ENCODE results near the gene UBE2D2. TPM values are rescaled to one million over a fixed set of nuclear protein-coding genes. Genes with fewer than 3 reads are reported as not detected.
A peak's percentile ranks its signal among the peaks of the same experiment; 100 is the strongest.

The UBE2D2 gene
- polyA plus RNA-seq, 4 donors = 74.3 to 118 (median 95.3) TPM

DNA sequence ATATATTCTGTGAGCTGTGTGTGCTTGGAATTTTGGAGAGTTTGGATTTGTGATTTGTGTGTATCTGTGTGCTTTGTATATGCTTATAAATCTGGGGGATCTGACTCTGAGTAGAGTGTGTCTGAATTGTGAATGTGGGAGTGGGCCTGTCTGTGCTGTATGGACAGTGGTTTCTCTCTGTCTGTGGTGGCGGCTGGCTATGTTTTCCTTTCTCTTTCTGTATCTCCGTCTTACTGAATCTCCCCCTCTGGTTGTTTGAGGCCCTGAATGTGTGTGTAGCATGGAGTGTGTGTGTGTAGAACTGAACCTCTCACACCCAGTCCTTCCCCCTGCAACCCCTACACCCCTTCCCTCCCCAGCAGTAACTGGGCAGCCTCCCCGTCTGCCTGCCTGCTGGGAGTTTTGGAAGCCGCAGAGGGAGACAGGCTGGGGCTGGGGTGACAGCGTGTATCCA, 91.7 kb downstream of the UBE2D2 start:
- WGBS, 3 donors = 32 to 39% (median 33%) methylated on average over 5 of the region's 5 CpGs
- DNase-seq = peak in 1 of 2 donors; percentile 59
- no peak for FAIRE-seq
- Histone ChIP-seq H3K27ac (ENCODE audit: low read depth in 1 of 3, low read length in 2 of 3) (peak overlapping the region in 2 of 3 donors; percentile 73 to 89), H3K4me3 (ENCODE audit: low read depth in 1 of 3, low read length in 3 of 3) (peak overlapping the region in 1 of 3 donors; percentile 12), H3K4me1 (ENCODE audit: control insufficient read depth in 3 of 3, insufficient read depth in 2 of 3, low read depth in 1 of 3, low read length in 2 of 3) (peaks cover under 1 to 65% (median 27%) of the 10 kb centered on the region in 3 donors), H3K9me3 (ENCODE audit: control insufficient read depth in 2 of 2, insufficient read depth in 1 of 2, low read depth in 1 of 2, low read length in 1 of 2) (no peaks in the 10 kb centered on the region), H3K27me3 (ENCODE audit: control insufficient read depth in 3 of 3, insufficient read depth in 3 of 3, low read length in 3 of 3) (no peaks in the 10 kb centered on the region), H3K36me3 (ENCODE audit: control insufficient read depth in 3 of 3, insufficient read depth in 2 of 3, low read depth in 1 of 3, low read length in 3 of 3) (peaks cover 0 to 47% (median 0%) of the 10 kb centered on the region in 3 donors)

DNA sequence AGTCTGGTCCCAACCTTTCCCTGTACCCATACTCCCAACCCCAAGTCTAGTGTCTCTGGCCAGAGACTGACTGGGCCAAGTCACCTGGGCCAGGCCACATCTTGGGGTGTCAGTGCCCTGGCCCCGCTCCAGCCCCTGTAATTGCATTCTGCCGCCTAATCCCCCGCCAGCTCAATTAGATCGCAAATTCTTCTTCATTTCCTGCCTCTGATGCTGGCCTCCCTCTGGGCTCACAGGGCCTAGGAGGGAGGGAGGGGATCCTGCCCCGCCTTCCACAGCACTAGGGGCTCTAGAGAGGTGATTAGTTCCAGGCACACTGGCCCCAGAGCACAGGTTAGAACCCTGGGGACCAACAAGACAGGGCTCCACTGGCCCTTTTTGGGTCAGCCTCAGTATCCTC, 92.5 kb downstream of the UBE2D2 start:
- H3K27ac ChIP-seq (ENCODE audit: low read depth in 1 of 3, low read length in 2 of 3) = peak overlapping the region in 2 of 3 donors; percentile 36 to 89
- WGBS, 3 donors = 41 to 57% (median 47%) methylated on average over 5 of the region's 5 CpGs
- peaks cover 0 to 54% (median 0%) of the 10 kb centered on the region in 3 donors for H3K36me3 ChIP-seq (ENCODE audit: control insufficient read depth in 3 of 3, insufficient read depth in 2 of 3, low read depth in 1 of 3, low read length in 3 of 3)
- peaks cover 0 to 73% (median 28%) of the 10 kb centered on the region in 3 donors for H3K4me1 ChIP-seq (ENCODE audit: control insufficient read depth in 3 of 3, insufficient read depth in 2 of 3, low read depth in 1 of 3, low read length in 2 of 3)
- H3K27me3 ChIP-seq (ENCODE audit: control insufficient read depth in 3 of 3, insufficient read depth in 3 of 3, low read length in 3 of 3) = no peaks in the 10 kb centered on the region
- no peak overlapping the region for H3K4me3 ChIP-seq (ENCODE audit: low read depth in 1 of 3, low read length in 3 of 3)
- no peak for FAIRE-seq
- no peak for DNase-seq
- H3K9me3 ChIP-seq (ENCODE audit: control insufficient read depth in 2 of 2, insufficient read depth in 1 of 2, low read depth in 1 of 2, low read length in 1 of 2) = no peaks in the 10 kb centered on the region

DNA sequence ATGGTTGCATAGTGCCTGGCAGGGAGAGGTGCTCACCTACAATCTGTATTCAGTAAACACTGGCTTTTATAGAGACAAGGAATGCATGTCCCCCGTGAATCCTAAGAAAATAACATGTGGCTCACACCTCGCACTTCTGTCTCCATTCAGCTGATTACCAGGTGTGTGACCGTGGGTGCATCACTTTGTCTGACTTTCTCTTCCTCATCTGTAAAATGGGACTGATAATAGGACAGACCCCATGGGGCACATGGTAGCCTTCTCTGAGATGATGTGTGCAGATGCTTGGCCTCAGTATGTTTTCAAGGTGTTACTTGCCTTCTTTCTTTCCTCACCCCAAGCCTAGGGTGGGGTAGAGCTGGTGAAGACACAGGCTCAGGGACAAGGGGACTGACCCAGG, 93.3 kb downstream of the UBE2D2 start:
- DNase-seq = no peak
- Histone ChIP-seq H3K9me3 (ENCODE audit: control insufficient read depth in 2 of 2, insufficient read depth in 1 of 2, low read depth in 1 of 2, low read length in 1 of 2) (no peaks in the 10 kb centered on the region), H3K4me1 (ENCODE audit: control insufficient read depth in 3 of 3, insufficient read depth in 2 of 3, low read depth in 1 of 3, low read length in 2 of 3) (peaks cover 0 to 82% (median 30%) of the 10 kb centered on the region in 3 donors), H3K27ac (ENCODE audit: low read depth in 1 of 3, low read length in 2 of 3) (peak overlapping the region in 2 of 3 donors; percentile 36 to 89), H3K4me3 (ENCODE audit: low read depth in 1 of 3, low read length in 3 of 3) (no peak overlapping the region), H3K27me3 (ENCODE audit: control insufficient read depth in 3 of 3, insufficient read depth in 3 of 3, low read length in 3 of 3) (no peaks in the 10 kb centered on the region), H3K36me3 (ENCODE audit: control insufficient read depth in 3 of 3, insufficient read depth in 2 of 3, low read depth in 1 of 3, low read length in 3 of 3) (peaks cover 0 to 59% (median 0%) of the 10 kb centered on the region in 3 donors)
- WGBS, 3 donors = 77 to 89% (median 80%) methylated on average over 3 of the region's 3 CpGs
- no peak for FAIRE-seq

DNA sequence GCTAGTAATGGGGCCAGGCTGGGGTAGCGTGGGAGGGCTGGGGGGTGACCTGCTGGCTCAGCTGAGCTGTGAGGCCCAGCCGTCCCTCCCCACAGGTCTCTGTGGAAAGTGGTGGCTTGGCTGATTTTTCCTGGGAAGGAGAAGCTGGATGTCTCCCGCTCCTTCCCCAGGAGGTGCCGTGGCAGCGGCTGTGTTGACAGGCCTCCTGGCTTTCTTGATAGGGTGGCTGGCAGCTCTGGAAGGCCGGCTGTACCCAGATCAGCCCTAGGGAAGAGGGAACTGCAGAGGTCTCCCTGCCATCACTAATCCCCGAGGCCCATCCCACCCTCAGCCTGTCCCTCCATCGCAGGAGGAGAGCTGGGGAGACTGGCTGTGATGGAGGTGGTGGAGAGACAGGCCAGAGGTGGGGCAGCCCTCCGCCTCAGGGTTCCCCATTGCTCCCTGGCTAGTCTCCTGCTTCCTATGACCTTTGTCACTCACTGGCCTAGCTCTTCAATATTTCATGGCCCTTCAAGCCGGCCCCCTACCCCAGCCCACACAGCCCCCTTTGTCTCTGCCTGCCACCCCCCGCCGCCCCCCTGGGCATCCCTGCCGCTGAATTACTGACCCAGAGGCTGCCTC, 93.8 kb downstream of the UBE2D2 start:
- no peaks in the 10 kb centered on the region for H3K27me3 ChIP-seq (ENCODE audit: control insufficient read depth in 3 of 3, insufficient read depth in 3 of 3, low read length in 3 of 3)
- DNase-seq (peak in 1 of 2 donors; percentile 60), FAIRE-seq (no peak)
- H3K36me3 ChIP-seq (ENCODE audit: control insufficient read depth in 3 of 3, insufficient read depth in 2 of 3, low read depth in 1 of 3, low read length in 3 of 3) = peaks cover 0 to 63% (median 0%) of the 10 kb centered on the region in 3 donors
- peak overlapping the region in 2 of 3 donors; percentile 73 to 89 for H3K27ac ChIP-seq (ENCODE audit: low read depth in 1 of 3, low read length in 2 of 3)
- peaks cover 0 to 87% (median 29%) of the 10 kb centered on the region in 3 donors for H3K4me1 ChIP-seq (ENCODE audit: control insufficient read depth in 3 of 3, insufficient read depth in 2 of 3, low read depth in 1 of 3, low read length in 2 of 3)
- H3K4me3 ChIP-seq (ENCODE audit: low read depth in 1 of 3, low read length in 3 of 3) = no peak overlapping the region
- 66 to 70% (median 67%) methylated on average over 13 of the region's 13 CpGs for WGBS, 3 donors
- no peaks in the 10 kb centered on the region for H3K9me3 ChIP-seq (ENCODE audit: control insufficient read depth in 2 of 2, insufficient read depth in 1 of 2, low read depth in 1 of 2, low read length in 1 of 2)

DNA sequence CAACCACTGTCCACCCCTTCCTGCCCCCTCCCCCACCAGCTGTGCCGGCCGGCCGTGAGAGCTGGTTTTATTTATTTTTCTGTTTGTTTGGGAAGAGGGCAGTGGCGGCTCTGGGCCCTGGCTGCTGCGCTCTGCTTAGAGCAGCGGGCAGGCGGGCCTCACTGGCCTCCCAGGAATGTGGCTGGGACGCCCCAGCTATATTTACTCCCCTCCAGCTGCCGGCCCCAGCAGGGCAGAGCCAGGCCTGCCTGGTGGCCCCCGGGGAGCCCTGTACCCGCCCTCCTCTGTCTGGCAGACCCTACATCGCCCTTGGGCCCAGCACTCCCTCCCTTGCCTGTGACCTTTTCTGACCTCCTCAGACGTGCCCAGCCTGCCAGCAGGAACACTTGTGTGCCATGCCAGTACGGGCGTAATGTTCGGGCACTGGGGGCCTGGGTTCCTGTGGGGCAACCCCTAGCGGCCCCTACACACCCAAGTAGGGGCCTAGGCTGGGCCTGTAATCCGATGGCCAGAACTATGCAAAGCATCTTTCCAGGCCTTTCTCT, 94.7 kb downstream of the UBE2D2 start:
- Histone ChIP-seq H3K27ac (ENCODE audit: low read depth in 1 of 3, low read length in 2 of 3) (peak overlapping the region in 2 of 3 donors; percentile 73 to 89), H3K4me3 (ENCODE audit: low read depth in 1 of 3, low read length in 3 of 3) (no peak overlapping the region), H3K36me3 (ENCODE audit: control insufficient read depth in 3 of 3, insufficient read depth in 2 of 3, low read depth in 1 of 3, low read length in 3 of 3) (peaks cover 0 to 63% (median 0%) of the 10 kb centered on the region in 3 donors), H3K27me3 (ENCODE audit: control insufficient read depth in 3 of 3, insufficient read depth in 3 of 3, low read length in 3 of 3) (no peaks in the 10 kb centered on the region), H3K4me1 (ENCODE audit: control insufficient read depth in 3 of 3, insufficient read depth in 2 of 3, low read depth in 1 of 3, low read length in 2 of 3) (peaks cover 0 to 92% (median 31%) of the 10 kb centered on the region in 3 donors), H3K9me3 (ENCODE audit: control insufficient read depth in 2 of 2, insufficient read depth in 1 of 2, low read depth in 1 of 2, low read length in 1 of 2) (no peaks in the 10 kb centered on the region)
- 53 to 66% (median 65%) methylated on average over 17 to 18 of the region's 18 CpGs for WGBS, 3 donors
- DNase-seq (peak in 1 of 2 donors; percentile 54), FAIRE-seq (no peak)

DNA sequence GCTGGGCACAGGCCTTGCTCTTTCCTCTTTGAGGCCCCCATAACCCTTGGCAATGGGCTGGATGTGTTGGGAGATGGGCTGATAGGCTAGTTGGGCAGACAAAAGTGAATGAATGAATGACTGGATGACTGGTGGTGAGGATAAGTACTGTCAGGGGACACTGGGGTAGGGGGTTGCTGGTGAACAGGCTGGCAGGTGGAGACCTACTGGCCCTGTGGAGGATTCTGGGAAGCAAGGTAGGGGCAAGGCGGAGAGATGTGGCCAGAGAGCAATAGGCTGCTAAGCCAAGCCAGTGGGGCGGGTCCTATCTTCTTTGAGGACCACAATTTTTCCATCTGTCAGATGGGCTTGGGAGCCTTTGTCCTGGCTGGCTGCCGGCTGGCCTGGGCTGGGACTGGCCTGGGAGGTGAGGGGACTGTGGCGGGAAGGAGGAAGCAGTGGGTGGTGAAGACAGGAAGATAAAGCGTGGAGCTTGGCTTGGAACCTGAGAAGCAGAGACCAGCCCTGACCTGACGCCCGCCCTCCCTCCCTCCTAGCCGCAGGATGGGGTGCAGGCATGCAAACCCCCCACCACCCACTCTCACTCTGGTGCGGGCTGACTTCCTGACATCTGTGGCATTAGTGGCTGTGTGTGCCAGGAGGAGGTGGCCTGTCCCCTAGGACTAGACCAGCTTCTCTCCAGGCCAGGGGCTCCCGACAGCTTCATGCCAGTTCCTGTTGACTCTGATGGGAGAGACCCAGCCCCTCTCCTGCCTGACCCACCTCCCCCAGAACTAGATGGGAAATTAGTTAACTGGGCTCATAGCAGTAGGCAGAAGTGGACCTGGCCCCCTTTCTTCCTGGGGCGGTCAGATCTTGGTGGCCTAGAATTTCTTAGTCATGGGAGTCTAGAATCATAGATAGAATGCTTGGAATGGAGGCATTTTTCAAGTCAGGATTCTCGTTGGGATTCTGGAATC, 96.5 kb downstream of the UBE2D2 start:
- FAIRE-seq = no peak
- 63 to 75% (median 71%) methylated on average over 9 to 12 of the region's 12 CpGs for WGBS, 3 donors

DNA sequence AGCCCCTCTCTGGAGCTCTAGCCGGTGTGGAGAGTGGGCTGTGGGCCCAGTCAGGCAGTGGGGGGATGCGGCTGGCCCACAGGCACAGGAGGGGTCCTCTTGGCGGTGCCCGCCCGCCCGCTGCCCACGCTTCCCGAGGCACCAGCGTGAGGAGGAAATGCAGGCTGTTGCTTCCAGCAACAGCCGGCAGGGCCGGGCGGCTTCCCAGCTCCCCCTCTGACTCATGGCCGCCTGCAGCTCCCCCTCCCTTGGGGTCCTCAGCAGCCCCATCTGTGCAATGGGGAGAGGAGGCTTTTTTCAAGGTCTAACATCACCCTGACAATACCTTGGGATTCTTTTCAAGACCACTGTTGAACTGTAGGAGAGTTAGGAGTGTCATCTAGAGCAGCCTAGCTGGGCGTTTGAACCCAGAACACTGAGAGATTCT, 97.4 kb downstream of the UBE2D2 start:
- H3K9me3 ChIP-seq (ENCODE audit: control insufficient read depth in 2 of 2, insufficient read depth in 1 of 2, low read depth in 1 of 2, low read length in 1 of 2) = no peaks in the 10 kb centered on the region
- peaks cover 0 to 78% (median 0%) of the 10 kb centered on the region in 3 donors for H3K36me3 ChIP-seq (ENCODE audit: control insufficient read depth in 3 of 3, insufficient read depth in 2 of 3, low read depth in 1 of 3, low read length in 3 of 3)
- no peaks in the 10 kb centered on the region for H3K27me3 ChIP-seq (ENCODE audit: control insufficient read depth in 3 of 3, insufficient read depth in 3 of 3, low read length in 3 of 3)
- no peak overlapping the region for H3K4me3 ChIP-seq (ENCODE audit: low read depth in 1 of 3, low read length in 3 of 3)
- H3K4me1 ChIP-seq (ENCODE audit: control insufficient read depth in 3 of 3, insufficient read depth in 2 of 3, low read depth in 1 of 3, low read length in 2 of 3) = peaks cover 0 to 85% (median 17%) of the 10 kb centered on the region in 3 donors
- H3K27ac ChIP-seq (ENCODE audit: low read depth in 1 of 3, low read length in 2 of 3) = peak overlapping the region in 2 of 3 donors; percentile 48 to 85
- 56 to 75% (median 73%) methylated on average over 14 of the region's 14 CpGs for WGBS, 3 donors
- DNase-seq (no peak), FAIRE-seq (no peak)

More for the DNA sequence above, 96.5 kb downstream of the UBE2D2 start:
- H3K4me1 ChIP-seq (ENCODE audit: control insufficient read depth in 3 of 3, insufficient read depth in 2 of 3, low read depth in 1 of 3, low read length in 2 of 3) = peaks cover 0 to 94% (median 21%) of the 10 kb centered on the region in 3 donors
- no peaks in the 10 kb centered on the region for H3K27me3 ChIP-seq (ENCODE audit: control insufficient read depth in 3 of 3, insufficient read depth in 3 of 3, low read length in 3 of 3)
- no peak overlapping the region for H3K4me3 ChIP-seq (ENCODE audit: low read depth in 1 of 3, low read length in 3 of 3)
- peaks cover 0 to 76% (median 0%) of the 10 kb centered on the region in 3 donors for H3K36me3 ChIP-seq (ENCODE audit: control insufficient read depth in 3 of 3, insufficient read depth in 2 of 3, low read depth in 1 of 3, low read length in 3 of 3)
- no peaks in the 10 kb centered on the region for H3K9me3 ChIP-seq (ENCODE audit: control insufficient read depth in 2 of 2, insufficient read depth in 1 of 2, low read depth in 1 of 2, low read length in 1 of 2)
- no peak for DNase-seq
- peak overlapping the region in 2 of 3 donors; percentile 32 to 53 for H3K27ac ChIP-seq (ENCODE audit: low read depth in 1 of 3, low read length in 2 of 3)
